ENCODE results near the gene PAQR4.

PAQR4 gene

GRCh38 chr16:3013491-3013951 is 44.4 kb downstream of the PAQR4 start:
- H3K27me3 Mint-ChIP-seq, result peaks cover 2% of the 10 kb centered on the region

DNA sequence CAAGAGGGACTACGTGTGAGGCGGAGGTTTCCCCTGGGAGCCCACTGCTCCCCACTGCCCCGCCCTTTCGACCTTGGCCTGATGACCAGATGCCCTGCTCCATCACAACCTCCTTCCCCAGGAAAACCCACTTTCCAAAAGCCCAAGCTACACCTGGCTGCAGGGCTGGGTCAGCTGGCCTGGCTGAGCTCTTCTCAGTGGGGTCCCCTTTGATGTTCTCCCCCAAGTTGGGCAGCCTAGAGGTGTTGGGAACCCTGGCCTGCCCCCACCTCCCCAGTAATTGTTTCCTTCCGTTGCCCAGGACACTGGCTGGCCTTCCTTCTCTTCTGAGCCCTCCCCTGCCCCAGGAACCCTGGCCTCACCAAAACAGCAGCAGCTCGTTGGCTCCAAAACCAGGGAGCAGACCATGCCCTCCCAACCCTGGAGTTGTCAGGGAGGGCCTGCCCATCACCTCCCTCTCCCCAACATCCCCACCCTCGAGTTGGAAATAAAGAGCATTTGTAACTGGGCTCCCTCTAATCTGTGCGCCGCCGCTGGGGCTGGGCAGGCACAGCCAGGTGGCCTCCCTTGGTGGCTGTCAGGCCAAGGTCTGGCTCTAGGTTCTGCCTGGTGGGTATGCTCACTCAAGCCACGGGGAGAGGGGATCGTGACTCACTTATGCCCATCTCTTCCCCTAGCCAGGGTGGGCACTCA is 45.0 kb downstream of the PAQR4 start:
- Mint-ChIP-seq H3K36me3 (no peaks in the 10 kb centered on the region), H3K27me3 (peaks cover 2% of the 10 kb centered on the region), H3K9me3 (no peaks in the 10 kb centered on the region), H3K4me1 (no peaks in the 10 kb centered on the region), H3K4me3 (no peak overlapping the region), H3K27ac (no peak overlapping the region)

More at GRCh38 chr16:3013491-3013951, 44.4 kb downstream of the PAQR4 start:
- H3K27ac Mint-ChIP-seq, result no peak overlapping the region
- H3K4me3 Mint-ChIP-seq, result no peak overlapping the region
- H3K9me3 Mint-ChIP-seq, result no peaks in the 10 kb centered on the region
- H3K4me1 Mint-ChIP-seq, result peaks cover 4% of the 10 kb centered on the region
- H3K36me3 Mint-ChIP-seq, result no peaks in the 10 kb centered on the region

DNA sequence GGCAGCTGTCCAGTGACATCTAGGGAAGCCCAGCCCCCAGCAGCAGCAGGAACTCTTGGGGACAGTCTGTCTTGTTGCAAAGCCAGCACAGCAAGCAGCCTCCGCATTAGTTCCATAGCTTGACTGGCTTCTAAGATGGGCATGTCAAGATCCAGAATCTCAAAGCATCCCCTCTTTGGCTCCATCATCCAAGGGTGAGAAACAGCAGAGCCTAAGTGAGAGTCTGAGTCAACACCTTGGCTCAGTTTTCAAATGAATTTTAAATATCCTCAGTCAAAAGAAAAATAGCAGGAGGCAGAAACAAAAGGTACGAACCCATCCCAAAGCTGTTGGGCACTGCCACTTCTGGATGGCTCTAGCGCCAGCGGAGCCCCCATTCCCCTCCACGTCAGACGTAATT is 45.8 kb downstream of the PAQR4 start:
- Mint-ChIP-seq H3K4me3 (no peak overlapping the region), H3K27me3 (peaks cover 2% of the 10 kb centered on the region), H3K4me1 (peaks cover 7% of the 10 kb centered on the region), H3K27ac (no peak overlapping the region), H3K36me3 (no peaks in the 10 kb centered on the region), H3K9me3 (no peaks in the 10 kb centered on the region)

- Mint-ChIP-seq H3K9me3 (no peaks in the 10 kb centered on the region), H3K27ac (no peak overlapping the region), H3K27me3 (peaks cover 2% of the 10 kb centered on the region), H3K36me3 (no peaks in the 10 kb centered on the region), H3K4me1 (peaks cover 12% of the 10 kb centered on the region), H3K4me3 (no peak overlapping the region)
Observed at GRCh38 chr16:3015865-3016521, 46.8 kb downstream of the PAQR4 start.

- H3K36me3 Mint-ChIP-seq, result no peaks in the 10 kb centered on the region
- H3K27ac Mint-ChIP-seq, result no peak overlapping the region
- H3K27me3 Mint-ChIP-seq, result peaks cover 2% of the 10 kb centered on the region
- no peak overlapping the region for H3K4me3 Mint-ChIP-seq
- peaks cover 25% of the 10 kb centered on the region for H3K4me1 Mint-ChIP-seq
- H3K9me3 Mint-ChIP-seq, result no peaks in the 10 kb centered on the region
Observed at GRCh38 chr16:3017344-3017743, 48.2 kb downstream of the PAQR4 start.

DNA sequence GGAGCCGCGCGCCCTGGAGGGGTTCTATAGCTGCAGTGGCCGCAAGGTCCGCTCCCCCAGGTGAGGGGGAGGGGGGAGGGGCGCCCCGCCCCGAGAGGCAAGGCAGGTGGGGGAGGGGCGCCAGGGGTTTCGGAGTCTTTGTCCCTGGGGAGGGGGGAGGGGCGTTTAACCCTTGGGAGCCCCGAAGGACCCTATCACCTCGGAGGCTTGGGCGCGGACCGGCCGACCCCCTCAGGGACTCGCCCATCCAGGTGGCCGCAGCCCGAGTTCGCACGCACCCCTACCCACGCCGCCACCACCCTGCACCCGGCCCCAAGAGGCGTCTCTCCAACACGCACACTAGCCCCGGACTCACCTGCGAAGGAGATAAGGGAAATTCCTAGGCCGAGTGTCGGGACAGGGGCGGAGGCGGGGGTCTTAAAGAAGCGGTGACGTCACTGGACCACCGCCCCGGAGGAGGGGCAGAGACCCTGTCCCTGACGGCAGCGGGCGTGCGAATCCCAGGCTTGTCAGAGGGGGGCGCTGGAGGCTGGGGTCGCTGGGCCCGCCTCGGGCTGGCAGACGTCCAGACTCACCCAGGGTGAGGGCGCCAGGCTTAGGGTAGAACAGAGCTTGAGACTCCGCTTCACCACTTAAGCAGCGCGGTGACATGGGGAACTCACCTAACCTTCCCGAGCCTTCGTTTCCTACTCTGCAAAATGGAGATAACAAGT is 48.8 kb downstream of the PAQR4 start, which contains the start of gene CLDN6:
CLDN6 (minus strand) TSS at position 390 of the 713 bp plus-strand sequence. CDS start 2,162 bp downstream, outside the sequence.
- H3K27me3 Mint-ChIP-seq, result peaks cover 2% of the 10 kb centered on the region
- no peaks in the 10 kb centered on the region for H3K36me3 Mint-ChIP-seq
- peaks cover 31% of the 10 kb centered on the region for H3K4me1 Mint-ChIP-seq
- no peaks in the 10 kb centered on the region for H3K9me3 Mint-ChIP-seq
- no peak within 1 kb of the TSS for H3K27ac Mint-ChIP-seq
- peak within 1 kb of the TSS; percentile 19 for H3K4me3 Mint-ChIP-seq

DNA sequence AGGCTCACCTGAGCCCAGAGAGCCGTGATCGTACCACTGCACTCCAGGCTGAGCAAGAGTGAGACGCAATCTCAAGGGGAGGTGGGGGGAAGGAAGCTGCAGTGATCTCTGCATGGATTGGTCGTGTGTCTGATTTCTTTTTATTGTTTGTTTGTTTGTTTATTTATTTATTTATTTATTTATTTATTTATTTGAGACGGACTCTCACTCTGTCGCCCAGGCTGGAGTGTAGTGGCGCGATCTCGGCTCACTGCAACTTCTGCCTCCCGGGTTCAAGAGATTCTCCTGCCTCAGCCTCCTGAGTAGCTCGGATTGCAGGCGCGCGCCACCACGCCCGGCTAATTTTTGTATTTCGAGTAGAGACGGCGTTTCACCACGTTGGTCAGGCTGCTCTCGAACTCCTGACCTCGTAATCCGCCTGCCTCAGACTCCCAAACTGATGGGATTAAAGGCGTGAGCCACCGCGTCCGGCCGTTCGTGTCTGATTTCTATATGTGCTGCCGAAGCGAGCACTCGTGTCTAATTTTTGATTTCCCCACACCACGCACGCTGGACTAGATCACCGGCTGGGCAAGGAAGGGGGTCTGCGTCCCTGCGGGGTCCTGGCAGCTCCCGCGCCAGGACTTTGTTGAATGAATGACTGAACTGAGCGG is 50.6 kb downstream of the PAQR4 start:
- peak overlapping the region; percentile 77 for H3K27ac Mint-ChIP-seq
- H3K4me1 Mint-ChIP-seq, result peaks cover 42% of the 10 kb centered on the region
- peaks cover 2% of the 10 kb centered on the region for H3K27me3 Mint-ChIP-seq
- peak overlapping the region; percentile 91 for H3K4me3 Mint-ChIP-seq
- no peaks in the 10 kb centered on the region for H3K9me3 Mint-ChIP-seq
- H3K36me3 Mint-ChIP-seq, result peaks cover 3% of the 10 kb centered on the region

DNA sequence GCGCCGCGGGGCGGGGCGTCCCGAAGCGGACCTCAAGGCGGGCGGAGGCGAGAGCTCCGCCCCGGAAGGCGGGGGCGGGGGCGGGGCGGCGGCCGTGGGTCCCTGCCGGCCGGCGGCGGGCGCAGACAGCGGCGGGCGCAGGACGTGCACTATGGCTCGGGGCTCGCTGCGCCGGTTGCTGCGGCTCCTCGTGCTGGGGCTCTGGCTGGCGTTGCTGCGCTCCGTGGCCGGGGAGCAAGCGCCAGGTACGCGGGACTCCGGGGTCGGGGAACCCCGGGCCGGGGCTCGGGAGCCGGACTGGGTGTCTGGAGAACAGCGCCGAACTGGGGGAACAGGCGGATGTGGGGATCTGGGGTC is 51.1 kb downstream of the PAQR4 start, which contains the start of gene TNFRSF12A:
TNFRSF12A (plus strand) TSS at position 122 of the 357 bp plus-strand sequence; CDS start at position 152, 30 bp downstream.
- Mint-ChIP-seq H3K27ac (peak within 1 kb of the TSS; percentile 93), H3K4me1 (peaks cover 45% of the 10 kb centered on the region), H3K9me3 (no peaks in the 10 kb centered on the region), H3K4me3 (peak within 1 kb of the TSS; percentile 97), H3K27me3 (peaks cover 2% of the 10 kb centered on the region), H3K36me3 (peaks cover 3% of the 10 kb centered on the region)

DNA sequence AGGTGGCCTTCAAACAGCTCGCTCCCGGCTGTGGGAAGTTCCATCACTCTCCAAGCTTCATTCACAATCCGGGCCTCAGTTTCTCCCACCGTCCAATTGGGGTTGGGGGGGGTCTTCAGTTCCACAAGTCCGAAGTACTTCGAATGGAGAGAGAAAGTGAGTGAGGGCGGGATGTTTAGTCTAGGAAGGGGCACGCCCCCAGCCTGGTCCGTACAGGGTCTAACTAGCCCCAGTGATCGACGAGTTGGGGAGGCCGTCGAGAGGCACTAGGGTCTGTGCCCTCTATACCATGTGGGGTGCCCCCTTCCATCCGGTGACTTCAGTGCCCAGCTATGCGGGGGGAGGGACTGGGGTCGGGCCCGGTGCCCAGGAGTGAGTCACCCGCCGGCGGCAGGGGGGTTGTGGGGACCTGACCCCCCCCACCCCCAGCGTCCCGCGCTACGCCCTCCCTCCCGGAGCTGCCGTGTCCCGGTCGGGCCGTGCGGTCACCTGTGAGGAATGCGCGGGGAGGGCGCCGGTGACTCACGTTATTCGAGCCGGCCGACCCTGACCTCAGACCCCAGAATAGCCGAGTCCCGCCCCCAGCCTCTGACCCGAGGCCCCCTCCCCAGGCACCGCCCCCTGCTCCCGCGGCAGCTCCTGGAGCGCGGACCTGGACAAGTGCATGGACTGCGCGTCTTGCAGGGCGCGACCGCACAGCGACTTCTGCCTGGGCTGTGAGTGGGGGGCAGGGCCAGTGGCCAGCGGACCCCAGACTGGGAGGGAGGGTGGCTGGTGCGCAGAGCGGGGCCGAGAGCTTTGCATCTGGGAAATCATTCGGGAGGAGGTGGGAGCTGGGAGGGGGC is 51.7 kb downstream of the PAQR4 start:
- Mint-ChIP-seq H3K4me1 (peaks cover 47% of the 10 kb centered on the region), H3K27ac (peak overlapping the region; percentile 93), H3K4me3 (peak overlapping the region; percentile 97), H3K9me3 (no peaks in the 10 kb centered on the region), H3K27me3 (peaks cover 2% of the 10 kb centered on the region), H3K36me3 (peaks cover 3% of the 10 kb centered on the region)

DNA sequence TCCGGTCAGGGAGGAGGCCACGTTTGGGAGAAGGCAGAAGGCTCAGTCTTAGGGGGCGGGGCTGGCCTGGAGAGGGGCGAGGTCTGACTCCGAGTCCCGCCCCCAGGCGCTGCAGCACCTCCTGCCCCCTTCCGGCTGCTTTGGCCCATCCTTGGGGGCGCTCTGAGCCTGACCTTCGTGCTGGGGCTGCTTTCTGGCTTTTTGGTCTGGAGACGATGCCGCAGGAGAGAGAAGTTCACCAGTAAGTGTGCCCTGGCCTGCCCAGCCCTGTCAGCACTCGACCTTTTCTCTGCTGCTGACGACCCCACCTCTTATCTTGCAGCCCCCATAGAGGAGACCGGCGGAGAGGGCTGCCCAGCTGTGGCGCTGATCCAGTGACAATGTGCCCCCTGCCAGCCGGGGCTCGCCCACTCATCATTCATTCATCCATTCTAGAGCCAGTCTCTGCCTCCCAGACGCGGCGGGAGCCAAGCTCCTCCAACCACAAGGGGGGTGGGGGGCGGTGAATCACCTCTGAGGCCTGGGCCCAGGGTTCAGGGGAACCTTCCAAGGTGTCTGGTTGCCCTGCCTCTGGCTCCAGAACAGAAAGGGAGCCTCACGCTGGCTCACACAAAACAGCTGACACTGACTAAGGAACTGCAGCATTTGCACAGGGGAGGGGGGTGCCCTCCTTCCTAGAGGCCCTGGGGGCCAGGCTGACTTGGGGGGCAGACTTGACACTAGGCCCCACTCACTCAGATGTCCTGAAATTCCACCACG is 52.5 kb downstream of the PAQR4 start:
- Mint-ChIP-seq H3K4me1 (peaks cover 47% of the 10 kb centered on the region), H3K27ac (peak overlapping the region; percentile 93), H3K9me3 (no peaks in the 10 kb centered on the region), H3K36me3 (peaks cover 3% of the 10 kb centered on the region), H3K27me3 (no peaks in the 10 kb centered on the region), H3K4me3 (peak overlapping the region; percentile 97)

DNA sequence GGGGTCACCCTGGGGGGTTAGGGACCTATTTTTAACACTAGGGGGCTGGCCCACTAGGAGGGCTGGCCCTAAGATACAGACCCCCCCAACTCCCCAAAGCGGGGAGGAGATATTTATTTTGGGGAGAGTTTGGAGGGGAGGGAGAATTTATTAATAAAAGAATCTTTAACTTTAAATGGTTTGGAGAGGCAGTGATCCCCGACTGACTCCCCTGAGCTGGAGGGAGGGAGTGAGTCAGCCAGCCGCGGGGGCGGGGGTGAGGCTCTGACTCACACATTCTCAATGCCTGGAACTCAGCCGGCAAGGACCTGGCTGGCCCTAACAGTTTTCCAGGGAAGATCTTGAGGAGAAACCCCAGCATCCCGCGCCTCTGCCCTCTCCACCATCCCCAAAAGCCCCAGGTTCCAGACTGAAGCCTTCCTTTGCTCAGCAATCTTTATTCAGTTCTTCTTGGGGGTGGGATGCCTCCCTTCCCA is 53.1 kb downstream of the PAQR4 start:
- Mint-ChIP-seq H3K4me1 (peaks cover 47% of the 10 kb centered on the region), H3K27ac (peak overlapping the region; percentile 93), H3K9me3 (no peaks in the 10 kb centered on the region), H3K27me3 (no peaks in the 10 kb centered on the region), H3K36me3 (peaks cover 3% of the 10 kb centered on the region), H3K4me3 (peak overlapping the region; percentile 97)

GRCh38 chr16:3022684-3023414 is 53.7 kb downstream of the PAQR4 start:
- Mint-ChIP-seq H3K4me3 (peak overlapping the region; percentile 97), H3K4me1 (peaks cover 47% of the 10 kb centered on the region), H3K9me3 (no peaks in the 10 kb centered on the region), H3K27ac (peak overlapping the region; percentile 93), H3K36me3 (peaks cover 3% of the 10 kb centered on the region), H3K27me3 (no peaks in the 10 kb centered on the region)
